DMS114 treated with DMSO at 0.1 percent for 48 hours (cell line): ENCODE measurements around the gene OPRD1.
"Not testable (repeated sequence)": the region's sequence is repeated elsewhere in the genome, so short reads cannot be mapped to it uniquely, and the experiment has no call there.

Experiments
- DNase-seq: peaks from one replicate; lab custom pipeline; 2025; ENCODE audit not compliant: unreplicated experiment; lab: John Stamatoyannopoulos, UW

The OPRD1 gene

GRCh38 chr1:28840928-28841544 lies 29.1 kb downstream of the OPRD1 start:
- no peak for DNase-seq

- no peak for DNase-seq
These were observed 34.0 kb downstream of the OPRD1 start for GRCh38 chr1:28845786-28846543.

GRCh38 chr1:28847207-28847606 lies 35.2 kb downstream of the OPRD1 start:
- DNase-seq: not testable (repeated sequence)

DNA sequence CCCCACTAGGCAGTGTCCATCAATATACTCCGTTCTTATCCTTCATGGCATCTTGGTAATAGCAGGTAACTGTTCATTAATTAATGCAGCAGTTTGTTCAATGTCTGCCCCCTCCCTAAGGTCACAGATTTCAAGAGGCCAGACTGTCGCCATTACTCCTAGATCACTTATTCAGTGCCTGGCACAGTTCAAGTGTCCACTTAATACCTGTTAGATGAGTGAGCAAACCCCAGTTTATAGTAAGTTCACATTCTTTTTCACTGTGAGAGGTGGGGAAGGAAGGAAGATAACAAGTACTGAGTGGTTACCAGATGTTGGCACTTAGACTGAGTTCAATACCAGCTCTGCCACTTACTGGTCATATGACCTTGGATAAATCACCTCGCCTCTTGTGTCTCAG lies 36.4 kb downstream of the OPRD1 start:
- no peak for DNase-seq

DNA sequence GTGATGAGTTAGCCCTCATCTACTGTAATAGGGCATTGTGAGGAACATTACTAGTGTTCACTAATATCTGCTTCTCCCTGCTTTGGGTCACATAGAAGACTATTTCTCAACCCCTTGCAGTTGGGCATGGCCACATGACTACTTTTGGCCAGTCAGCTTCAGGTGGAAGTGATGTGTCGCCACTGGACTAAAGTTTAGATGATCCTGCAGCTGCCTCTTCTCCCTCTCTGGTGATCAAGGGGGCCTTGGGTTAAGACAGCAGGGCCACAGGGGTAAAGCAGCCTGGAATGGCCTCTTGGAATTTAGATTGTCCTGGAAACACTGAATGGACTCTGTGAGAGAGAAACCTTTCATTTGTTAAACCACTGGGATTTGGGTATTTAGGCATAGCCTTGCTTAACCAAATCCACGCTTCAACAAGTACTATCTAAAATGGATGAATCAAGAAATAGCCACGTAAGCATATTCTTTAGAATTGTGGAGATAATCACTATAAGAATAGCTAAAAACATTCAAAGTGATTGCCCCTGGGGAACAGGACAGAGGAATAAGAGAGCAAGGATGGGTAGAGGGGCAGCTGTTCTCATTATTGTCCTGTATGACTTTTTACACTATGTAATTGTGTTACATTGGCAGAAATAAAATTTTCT lies 41.2 kb downstream of the OPRD1 start:
- DNase-seq: no peak

GRCh38 chr1:28854406-28854805 lies 42.4 kb downstream of the OPRD1 start:
- not testable (repeated sequence) for DNase-seq

DNA sequence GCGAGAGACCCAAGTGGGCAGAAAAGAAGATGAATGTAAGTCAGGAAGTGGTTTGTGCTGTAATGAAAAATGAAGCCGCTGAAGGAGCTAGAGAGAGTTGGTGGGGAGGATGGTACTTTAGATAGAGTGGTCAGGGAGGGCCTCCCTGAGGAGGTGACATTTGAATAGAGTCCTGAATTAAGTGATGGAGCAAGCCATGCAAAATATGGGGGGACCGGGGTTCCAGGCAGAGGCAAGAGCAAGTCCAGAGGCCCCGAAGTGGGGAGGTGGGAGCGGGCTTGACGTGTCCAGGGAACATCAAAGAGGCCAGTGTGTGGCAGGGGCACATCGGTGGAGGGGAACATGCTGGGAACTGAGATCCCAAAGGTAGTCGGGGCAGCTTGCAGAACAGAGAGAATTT lies 43.1 kb downstream of the OPRD1 start:
- no peak for DNase-seq

GRCh38 chr1:28855469-28855951 lies 43.5 kb downstream of the OPRD1 start:
- DNase-seq: no peak

DNA sequence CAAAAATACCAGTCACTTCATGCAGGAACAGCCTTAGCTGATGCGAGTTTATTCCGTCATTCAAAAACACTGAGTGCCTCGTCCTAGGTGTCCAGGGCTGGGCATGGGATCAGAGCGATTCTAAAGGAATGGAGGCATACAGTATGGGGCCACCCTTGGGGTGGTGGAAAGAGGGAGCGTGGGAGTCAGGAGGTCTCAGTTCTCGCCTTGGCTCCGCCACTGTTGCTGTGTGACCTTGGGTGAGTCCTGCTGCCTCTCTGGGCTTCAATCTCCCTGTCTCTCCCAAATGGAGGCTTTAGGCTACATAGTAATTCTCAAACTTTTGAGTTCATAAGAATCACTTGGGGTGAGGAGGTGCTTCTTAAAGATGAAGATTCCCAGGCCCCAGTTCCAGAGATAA lies 44.0 kb downstream of the OPRD1 start:
- no peak for DNase-seq

GRCh38 chr1:28860332-28861073 lies 48.5 kb downstream of the OPRD1 start:
- no peak for DNase-seq

- no peak for DNase-seq
These were observed 50.8 kb downstream of the OPRD1 start for GRCh38 chr1:28862571-28863403.

DNA sequence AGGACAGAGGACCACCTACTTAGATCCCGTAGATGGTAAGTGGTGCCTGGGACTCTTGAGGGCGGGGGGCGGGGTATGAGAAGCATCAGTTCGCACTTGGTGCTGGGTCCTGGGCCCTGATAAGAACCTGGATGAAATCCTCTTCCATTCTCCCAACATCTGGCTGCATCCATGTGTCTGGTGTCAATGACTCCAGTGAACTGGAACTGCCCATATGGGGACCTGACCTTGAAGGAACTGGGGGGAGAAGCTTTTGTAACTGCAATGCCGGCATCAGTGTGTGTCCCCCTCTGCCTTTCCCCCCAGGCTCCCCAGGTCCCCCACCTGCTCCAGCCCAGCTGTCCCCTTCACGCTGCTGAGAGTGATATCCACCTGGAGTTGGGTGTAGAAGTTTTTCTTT lies 52.7 kb downstream of the OPRD1 start:
- no peak for DNase-seq

DNA sequence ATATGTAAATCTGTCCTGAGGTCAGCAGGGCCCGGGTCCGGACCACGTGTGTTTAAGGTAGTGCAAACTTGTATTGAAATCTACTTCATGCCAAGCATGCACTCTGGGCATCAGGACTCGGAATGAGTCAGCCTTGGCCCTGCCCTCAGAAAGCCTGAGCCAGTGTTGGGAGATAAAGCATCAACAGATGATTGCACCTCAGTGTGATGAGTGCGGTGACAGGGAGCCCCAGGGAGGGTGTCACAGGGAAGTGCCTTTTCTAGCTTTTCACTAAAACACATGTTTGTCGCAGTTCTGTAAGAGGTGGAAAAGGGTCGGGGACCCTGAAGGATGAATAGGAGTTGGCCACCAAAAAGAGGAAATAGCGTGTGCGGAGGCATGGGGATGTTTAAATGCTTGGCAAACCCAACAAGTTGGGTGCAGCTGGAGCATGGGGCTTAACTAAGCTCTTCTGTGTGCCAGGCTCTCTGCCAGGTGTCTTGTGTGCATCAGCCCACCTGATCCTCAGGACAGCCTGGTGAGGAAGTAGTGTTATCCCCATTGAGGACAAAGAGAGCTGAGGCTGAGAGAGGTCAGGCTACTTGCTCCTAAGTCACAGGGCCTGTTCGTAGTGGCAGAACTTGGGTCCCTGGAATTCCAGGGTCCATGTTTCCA lies 54.2 kb downstream of the OPRD1 start:
- no peak for DNase-seq

DNA sequence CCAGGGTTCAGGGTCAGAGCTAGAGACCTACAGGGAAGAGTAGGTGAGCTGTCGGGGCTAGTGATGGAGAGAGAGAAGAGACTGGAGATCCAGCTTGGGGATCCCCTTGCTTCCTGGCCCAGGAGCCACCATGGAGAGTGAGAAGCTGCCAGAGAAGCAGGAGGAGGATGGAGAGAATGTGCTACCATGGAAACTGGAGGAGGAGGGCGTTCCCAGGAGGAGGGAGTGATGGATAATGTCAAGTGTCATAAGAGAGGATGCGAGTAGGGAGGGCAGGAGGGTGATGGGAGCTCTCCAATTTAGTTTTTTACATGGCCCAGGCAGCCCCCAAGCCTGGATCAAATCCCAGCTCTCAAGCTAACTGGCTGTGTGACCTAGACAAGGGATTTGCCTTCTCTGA lies 55.9 kb downstream of the OPRD1 start:
- DNase-seq: no peak

- DNase-seq: no peak
These were observed 58.0 kb downstream of the OPRD1 start for GRCh38 chr1:28869952-28870351.

- DNase-seq: no peak
These were observed 59.8 kb downstream of the OPRD1 start for GRCh38 chr1:28871631-28872401.

DNA sequence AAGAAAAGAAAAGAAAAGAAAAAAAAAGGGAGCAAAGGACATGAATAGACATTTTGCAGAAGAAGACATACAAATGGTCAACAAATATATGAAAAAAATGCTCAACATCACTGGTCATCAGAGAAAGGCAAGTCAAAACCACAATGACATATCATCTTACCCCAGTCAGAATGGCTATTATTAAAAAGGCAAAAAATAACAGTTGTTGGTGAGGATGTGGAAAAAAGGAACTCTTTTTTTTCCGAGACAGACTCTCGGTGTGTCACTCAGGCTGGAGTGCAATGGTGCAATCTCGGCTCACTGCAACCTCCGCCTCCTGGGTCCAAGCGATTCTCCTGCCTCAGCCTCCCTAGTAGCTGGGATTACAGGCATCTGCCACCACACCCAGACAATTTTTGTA lies 63.2 kb downstream of the OPRD1 start:
- DNase-seq: not testable (repeated sequence)

GRCh38 chr1:28877132-28877781 lies 65.3 kb downstream of the OPRD1 start:
- peak; percentile 80 for DNase-seq

DNA sequence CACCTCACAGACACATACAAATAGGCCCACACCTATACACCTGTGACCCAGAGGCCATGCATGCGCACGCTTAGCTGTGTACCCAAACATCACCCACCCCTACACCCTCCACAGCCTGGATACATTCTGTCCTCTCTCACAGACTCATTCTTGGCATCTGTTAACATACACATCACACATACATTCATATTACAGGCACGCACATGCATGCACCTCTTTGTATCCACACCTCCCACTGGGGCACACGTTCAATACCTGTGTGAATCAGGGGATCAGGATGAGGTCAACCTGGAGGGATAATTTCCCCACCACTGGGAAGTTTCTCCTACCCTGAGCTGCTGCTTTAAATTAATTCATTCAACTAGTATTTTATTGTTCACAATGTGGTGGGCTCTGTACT lies 66.8 kb downstream of the OPRD1 start:
- DNase-seq: no peak
